GM20000 (cell line): ENCODE measurements around the gene KIAA1191.
"Not testable (repeated sequence)": the region's sequence is repeated elsewhere in the genome, so short reads cannot be mapped to it uniquely, and the experiment has no call there.

ENCODE experiments used
- DNase-seq: peaks from one replicate; pipeline ENCODE4 v3.0.0; 2012; ENCODE audit warnings: low spot score
- CTCF ChIP-seq: IDR thresholded peaks from 2 replicates; pipeline ENCODE4 v1.5.1; 2012; ENCODE audit warnings: mild to moderate bottlenecking, control low read depth; ENCODE audit errors: extremely low read depth, missing control alignments

Gene KIAA1191

GRCh38 chr5:176317534-176318374 lies 43.8 kb downstream of the KIAA1191 start:
- TF ChIP-seq CTCF: no peak
- DNase-seq: no peak

- DNase-seq: not testable (repeated sequence)
Observed at GRCh38 chr5:176305356-176305755, 56.2 kb downstream of the KIAA1191 start.
